Activated T-helper 1 cell treated with anti-CD3 and anti-CD28 coated beads, Interleukin-12 subunit alpha, Interleukin-12 subunit beta, Interleukin-2, Interleukin-4 antibody, amounts not matched to agents 30 ng/mL and 10 ng/mL and 1 ng/mL, durations not matched to agents 14 hours and 24 hours and 36 hours (primary cell): ENCODE results near the gene MRPL27. TPM values are rescaled to one million over a fixed set of nuclear protein-coding genes. Genes with fewer than 3 reads are reported as not detected.
A peak's percentile ranks its signal among the peaks of the same experiment; 100 is the strongest.

Source experiments
- DNase-seq: peaks from one replicate; pipeline ENCODE4 v3.0.0; 2021; ENCODE audit warnings: low spot score
- H3K27ac Mint-ChIP-seq: one replicate; pipeline ENCODE4 v1.8.0; 2021; ENCODE audit warnings: mild to moderate bottlenecking, mixed read lengths
- H3K27me3 Mint-ChIP-seq: one replicate; pipeline ENCODE4 v1.8.0; 2022; ENCODE audit warnings: mild to moderate bottlenecking, moderate library complexity, mixed read lengths; ENCODE audit not compliant: insufficient read depth
- H3K36me3 Mint-ChIP-seq: one replicate; pipeline ENCODE4 v1.8.0; 2021; ENCODE audit warnings: low read depth, mixed read lengths
- H3K4me1 Mint-ChIP-seq: one replicate; pipeline ENCODE4 v1.8.0; 2021; ENCODE audit warnings: low read depth, mixed read lengths
- H3K4me3 Mint-ChIP-seq: one replicate; pipeline ENCODE4 v1.8.0; 2021; ENCODE audit warnings: mild to moderate bottlenecking, moderate library complexity, mixed read lengths
- H3K9me3 Mint-ChIP-seq: one replicate; pipeline ENCODE4 v1.8.0; 2021; ENCODE audit warnings: mixed read lengths
- intact Hi-C: fragments of 100-400 bp; cut with micrococcal nuclease; formaldehyde crosslinking; loops from one replicate; pipeline ENCODE4 v1.15.1; 2024
- total RNA-seq: library from RNA; stranded (reverse); gene quantifications from 2 replicates; pipeline ENCODE4 v1.2.3, GENCODE V29; 2022

Gene MRPL27
- total RNA-seq, 1 donor from 2014 or later = 73.4 TPM

DNA sequence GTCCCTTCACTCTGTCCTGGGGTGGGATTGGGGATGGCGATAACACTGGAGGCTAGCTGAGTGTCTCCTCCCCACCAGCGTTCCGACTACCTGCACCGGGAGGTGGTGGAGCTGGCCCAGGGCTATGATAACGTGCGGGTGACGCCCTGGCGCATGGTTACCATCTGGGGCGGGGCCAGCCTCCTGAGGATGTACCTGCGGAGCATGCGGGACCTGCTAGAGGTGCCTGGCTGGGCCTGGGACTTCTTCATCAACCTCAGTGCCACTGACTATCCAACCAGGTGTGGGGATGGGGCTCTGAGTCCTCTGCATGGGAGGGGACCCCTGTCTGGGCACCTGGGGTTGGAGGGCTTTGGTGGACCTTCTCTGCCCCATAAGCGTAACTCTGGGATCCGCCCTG is 18.2 kb downstream of the MRPL27 start:
- H3K4me3 Mint-ChIP-seq = no peak overlapping the region
- intact Hi-C loops = no loop called here
- H3K4me1 Mint-ChIP-seq = no peaks in the 10 kb centered on the region
- H3K36me3 Mint-ChIP-seq = peaks cover 11% of the 10 kb centered on the region
- H3K27ac Mint-ChIP-seq = no peak overlapping the region
- no peaks in the 10 kb centered on the region for H3K27me3 Mint-ChIP-seq
- H3K9me3 Mint-ChIP-seq = no peaks in the 10 kb centered on the region
- DNase-seq = no peak

DNA sequence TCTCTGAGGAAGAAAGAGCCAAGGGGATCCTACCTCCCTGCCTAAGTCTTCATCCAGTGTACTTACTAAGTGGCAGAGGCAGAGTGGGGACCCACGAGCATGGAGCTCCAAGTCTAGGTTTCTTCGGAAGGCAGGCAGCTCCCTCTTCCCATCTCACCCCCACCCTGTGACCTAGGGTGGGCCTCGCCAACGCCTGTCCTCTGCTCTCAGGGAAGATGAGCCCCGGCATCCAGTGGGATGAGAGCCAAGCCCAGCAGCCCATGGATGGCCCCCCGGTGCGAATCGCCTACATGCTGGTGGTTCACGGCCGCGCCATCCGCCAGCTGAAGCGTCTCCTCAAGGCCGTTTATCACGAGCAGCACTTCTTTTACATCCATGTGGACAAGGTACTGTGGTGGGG is 18.8 kb downstream of the MRPL27 start:
- no peaks in the 10 kb centered on the region for H3K27me3 Mint-ChIP-seq
- intact Hi-C loops = no loop called here
- DNase-seq = no peak
- H3K36me3 Mint-ChIP-seq = peaks cover 9% of the 10 kb centered on the region
- H3K4me1 Mint-ChIP-seq = peaks cover under 1% of the 10 kb centered on the region
- H3K4me3 Mint-ChIP-seq = no peak overlapping the region
- H3K9me3 Mint-ChIP-seq = no peaks in the 10 kb centered on the region
- H3K27ac Mint-ChIP-seq = no peak overlapping the region

DNA sequence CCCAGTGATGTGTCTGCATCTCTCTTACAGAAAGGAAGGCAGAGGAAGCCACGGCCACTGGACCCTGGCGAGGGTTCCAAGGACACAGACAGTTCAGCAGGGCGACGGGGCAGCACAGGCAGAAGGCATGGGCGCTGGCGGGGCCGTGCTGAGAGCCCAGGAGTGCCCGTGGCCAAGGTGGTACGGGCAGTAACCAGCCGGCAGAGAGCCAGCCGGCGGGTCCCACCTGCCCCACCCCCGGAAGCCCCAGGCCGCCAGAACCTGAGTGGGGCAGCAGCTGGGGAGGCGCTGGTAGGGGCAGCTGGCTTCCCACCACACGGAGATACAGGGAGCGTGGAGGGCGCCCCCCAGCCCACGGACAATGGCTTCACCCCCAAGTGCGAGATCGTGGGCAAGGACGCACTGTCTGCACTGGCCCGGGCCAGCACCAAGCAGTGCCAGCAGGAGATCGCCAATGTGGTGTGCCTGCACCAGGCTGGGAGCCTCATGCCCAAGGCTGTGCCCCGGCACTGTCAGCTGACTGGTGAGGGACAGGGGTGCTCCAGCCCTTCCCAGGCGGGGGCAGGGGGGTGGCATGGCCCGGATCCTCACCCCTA is 19.3 kb downstream of the MRPL27 start:
- H3K27ac Mint-ChIP-seq = no peak overlapping the region
- no peak overlapping the region for H3K4me3 Mint-ChIP-seq
- no peak for DNase-seq
- H3K4me1 Mint-ChIP-seq = peaks cover 5% of the 10 kb centered on the region
- peaks cover 6% of the 10 kb centered on the region for H3K36me3 Mint-ChIP-seq
- intact Hi-C loops = no loop called here
- no peaks in the 10 kb centered on the region for H3K27me3 Mint-ChIP-seq
- H3K9me3 Mint-ChIP-seq = no peaks in the 10 kb centered on the region

DNA sequence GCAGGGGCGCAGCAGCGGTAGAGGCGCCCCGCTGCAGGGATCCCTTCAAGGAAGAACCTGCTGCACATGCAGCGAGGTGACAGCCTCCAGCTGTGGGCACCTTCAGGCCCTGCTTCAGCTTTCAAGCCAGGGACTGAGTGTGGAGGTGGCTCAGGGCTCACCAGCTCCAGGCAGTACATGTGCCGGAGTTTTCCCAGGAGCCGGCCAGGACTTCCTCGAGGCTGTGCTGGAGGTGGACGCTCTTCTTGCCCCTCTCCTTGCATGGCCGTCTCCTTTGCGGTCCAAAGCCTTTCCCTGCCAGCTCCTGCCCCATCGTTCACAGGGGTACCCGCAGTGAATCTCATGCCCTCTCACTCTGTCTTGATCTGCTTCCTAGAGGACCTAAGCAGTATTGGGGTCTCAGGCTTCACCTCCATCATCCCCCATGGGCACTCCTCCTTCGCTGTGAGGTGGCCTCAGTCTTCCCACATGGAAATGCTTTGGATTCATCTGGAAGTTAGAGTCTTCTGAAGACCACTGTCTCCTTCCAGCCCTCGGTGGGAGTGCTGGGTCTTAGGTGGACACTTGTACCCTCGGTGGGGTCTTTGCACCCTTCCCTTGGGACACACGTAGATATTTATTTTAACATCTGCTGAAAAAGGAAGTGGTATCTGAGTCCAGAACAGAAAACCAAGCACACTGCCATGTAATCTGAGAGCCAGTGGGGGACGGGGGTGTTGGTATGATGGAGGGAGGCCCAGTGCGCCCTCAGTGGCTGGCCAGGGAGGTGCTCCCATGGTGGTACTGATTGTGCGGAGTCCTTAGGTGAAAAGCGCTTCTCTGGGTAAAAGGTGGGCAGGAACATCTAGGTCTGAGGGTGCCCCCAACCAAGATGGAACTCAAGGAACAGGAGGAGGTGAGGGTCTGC is 20.0 kb downstream of the MRPL27 start:
- no peak for DNase-seq
- H3K27ac Mint-ChIP-seq = no peak overlapping the region
- H3K4me3 Mint-ChIP-seq = no peak overlapping the region
- peaks cover 12% of the 10 kb centered on the region for H3K4me1 Mint-ChIP-seq
- no peaks in the 10 kb centered on the region for H3K27me3 Mint-ChIP-seq
- H3K36me3 Mint-ChIP-seq = peaks cover 5% of the 10 kb centered on the region
- intact Hi-C loops = no loop called here
- H3K9me3 Mint-ChIP-seq = no peaks in the 10 kb centered on the region

DNA sequence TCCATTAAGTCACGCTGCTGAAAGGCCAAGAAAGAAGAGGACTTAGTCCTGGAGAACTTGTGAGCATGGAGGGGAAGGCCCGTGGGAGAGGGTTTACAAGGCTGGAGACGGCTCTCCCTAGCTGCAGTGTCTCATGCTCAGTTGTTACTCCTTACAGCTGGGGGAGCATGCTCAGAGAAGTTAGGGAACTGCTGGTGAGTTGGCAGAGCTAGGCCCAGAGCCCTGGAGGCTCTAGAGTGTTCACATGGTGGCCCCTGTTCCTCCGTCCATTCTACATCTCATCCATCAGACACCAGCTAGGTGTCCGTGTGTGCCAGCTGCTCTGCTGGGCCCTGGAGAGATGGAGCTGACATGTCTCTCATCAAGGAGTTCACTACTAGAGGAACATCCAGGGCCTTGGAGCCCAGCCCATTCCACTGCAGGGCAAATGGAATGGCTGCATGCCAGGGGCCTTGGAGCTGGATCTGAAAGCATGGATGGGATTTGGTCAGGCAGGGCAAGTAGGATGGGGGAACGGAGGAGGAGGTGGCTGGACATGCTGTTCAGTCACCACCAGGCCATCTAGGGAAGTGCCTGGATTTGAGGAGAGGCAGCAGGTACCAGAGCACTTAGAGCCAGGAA is 20.8 kb downstream of the MRPL27 start:
- no peak for DNase-seq

DNA sequence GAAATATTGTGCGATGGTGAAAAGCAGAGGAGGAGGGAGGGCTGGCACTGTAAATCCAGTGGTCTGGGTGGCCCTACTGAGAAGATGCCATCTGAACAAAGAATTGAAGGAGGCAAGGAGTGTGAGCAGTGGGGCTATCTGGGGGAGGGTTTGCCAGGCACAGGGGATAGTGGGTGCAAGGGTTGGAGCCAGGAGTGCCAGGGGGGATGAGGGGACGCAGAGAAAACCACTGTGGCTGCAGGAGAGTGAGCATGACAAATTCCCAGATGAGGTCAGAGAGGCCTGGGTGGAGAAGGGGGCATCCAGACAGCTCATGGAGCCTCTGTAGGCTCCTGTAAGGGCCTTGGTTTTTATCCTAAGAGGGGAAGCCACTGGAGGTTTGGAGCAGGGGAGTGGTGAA is 22.3 kb downstream of the MRPL27 start:
- no peak for DNase-seq
- Mint-ChIP-seq H3K4me3 (no peak overlapping the region), H3K27ac (peak overlapping the region; percentile 2), H3K4me1 (peaks cover 25% of the 10 kb centered on the region), H3K36me3 (peaks cover 5% of the 10 kb centered on the region), H3K27me3 (no peaks in the 10 kb centered on the region), H3K9me3 (no peaks in the 10 kb centered on the region)
- intact Hi-C loops = no loop called here

More for the DNA sequence above, 20.8 kb downstream of the MRPL27 start:
- no peak overlapping the region for H3K4me3 Mint-ChIP-seq
- peaks cover 18% of the 10 kb centered on the region for H3K4me1 Mint-ChIP-seq
- no peaks in the 10 kb centered on the region for H3K9me3 Mint-ChIP-seq
- H3K27ac Mint-ChIP-seq = no peak overlapping the region
- H3K36me3 Mint-ChIP-seq = peaks cover 5% of the 10 kb centered on the region
- intact Hi-C loops = no loop called here
- H3K27me3 Mint-ChIP-seq = no peaks in the 10 kb centered on the region

DNA sequence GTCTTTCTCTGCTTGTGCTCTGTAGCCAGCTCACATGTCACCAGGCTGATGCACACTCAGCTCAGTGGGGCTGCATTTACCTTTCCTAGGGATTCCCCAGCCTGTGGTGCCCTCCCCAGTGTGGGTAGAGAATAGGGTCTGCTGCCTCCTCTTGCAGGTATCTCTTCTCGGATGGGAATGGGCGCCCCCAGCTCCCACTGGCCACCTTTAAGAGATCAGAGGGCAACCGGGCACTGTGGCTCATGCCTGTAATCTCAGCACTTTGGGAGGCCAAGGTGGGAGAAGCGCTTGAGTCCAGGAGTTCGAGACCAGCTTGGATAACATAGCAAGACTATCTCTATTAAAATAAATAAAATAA is 23.8 kb downstream of the MRPL27 start:
- DNase-seq = no peak
- Mint-ChIP-seq H3K9me3 (no peaks in the 10 kb centered on the region), H3K36me3 (peaks cover 5% of the 10 kb centered on the region), H3K27ac (peak overlapping the region; percentile 12), H3K27me3 (no peaks in the 10 kb centered on the region), H3K4me1 (peaks cover 39% of the 10 kb centered on the region), H3K4me3 (peak overlapping the region; percentile 66)
- intact Hi-C loops = no loop called here

DNA sequence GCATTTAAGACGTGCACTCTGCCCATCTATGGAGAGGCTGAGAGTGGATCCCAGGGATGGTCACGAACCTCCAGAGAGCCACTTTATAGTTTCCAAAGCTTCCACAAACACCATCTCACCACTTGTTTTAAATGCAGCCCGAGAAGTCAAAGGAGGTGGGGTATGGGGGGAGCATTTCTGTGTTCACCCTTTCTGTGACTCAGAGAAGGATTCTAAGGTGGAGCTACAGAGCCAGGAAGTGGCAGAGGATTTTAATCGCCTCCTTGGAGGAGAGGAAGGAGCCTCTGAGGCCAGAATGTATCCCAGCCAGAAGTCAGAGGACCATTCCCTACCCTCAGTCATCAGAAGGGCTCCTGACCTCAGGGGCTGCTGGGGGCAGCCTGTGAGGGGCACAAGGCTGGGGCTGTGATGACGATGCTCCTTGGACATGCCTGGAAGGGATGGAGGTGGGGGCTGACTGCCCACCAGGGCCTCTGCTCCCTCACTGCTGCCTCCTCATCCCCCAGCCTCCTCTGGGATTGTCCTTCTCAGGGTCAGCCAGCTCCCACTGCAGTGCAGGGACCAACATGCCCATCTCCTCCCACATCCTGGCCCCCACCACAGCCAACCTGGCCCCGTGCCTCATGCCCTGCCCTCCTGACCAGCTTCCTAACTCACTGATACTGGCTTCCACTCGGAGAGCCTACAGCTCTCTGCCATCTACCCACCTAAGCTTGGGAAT is 24.3 kb downstream of the MRPL27 start:
- H3K4me3 Mint-ChIP-seq = peak overlapping the region; percentile 66
- intact Hi-C loops = no loop called here
- peak overlapping the region; percentile 12 for H3K27ac Mint-ChIP-seq
- no peak for DNase-seq
- H3K27me3 Mint-ChIP-seq = no peaks in the 10 kb centered on the region
- H3K4me1 Mint-ChIP-seq = peaks cover 39% of the 10 kb centered on the region
- peaks cover 5% of the 10 kb centered on the region for H3K36me3 Mint-ChIP-seq
- no peaks in the 10 kb centered on the region for H3K9me3 Mint-ChIP-seq

DNA sequence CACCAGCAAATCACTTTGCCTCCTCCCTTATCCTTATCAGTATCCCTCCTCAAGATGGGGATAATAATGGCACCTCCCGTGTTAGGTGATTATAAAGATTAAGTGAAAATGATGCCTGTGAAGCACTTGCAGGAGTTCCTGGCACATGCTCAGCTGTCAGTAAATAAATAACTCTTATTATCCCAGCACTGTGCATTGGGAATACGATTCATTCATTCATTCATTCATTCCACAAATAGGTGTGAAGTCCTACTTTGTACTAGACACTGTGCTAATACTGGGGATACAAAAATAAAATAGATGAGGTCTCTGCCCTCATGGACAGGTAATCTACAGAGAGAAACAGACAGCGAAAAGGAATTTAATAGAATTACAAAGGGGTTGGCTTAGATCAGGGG is 25.1 kb downstream of the MRPL27 start:
- no peak for DNase-seq
- Mint-ChIP-seq H3K4me1 (peaks cover 39% of the 10 kb centered on the region), H3K4me3 (peak overlapping the region; percentile 94), H3K27me3 (no peaks in the 10 kb centered on the region), H3K27ac (peak overlapping the region; percentile 68), H3K36me3 (peaks cover 5% of the 10 kb centered on the region), H3K9me3 (no peaks in the 10 kb centered on the region)
- intact Hi-C loops = no loop called here

DNA sequence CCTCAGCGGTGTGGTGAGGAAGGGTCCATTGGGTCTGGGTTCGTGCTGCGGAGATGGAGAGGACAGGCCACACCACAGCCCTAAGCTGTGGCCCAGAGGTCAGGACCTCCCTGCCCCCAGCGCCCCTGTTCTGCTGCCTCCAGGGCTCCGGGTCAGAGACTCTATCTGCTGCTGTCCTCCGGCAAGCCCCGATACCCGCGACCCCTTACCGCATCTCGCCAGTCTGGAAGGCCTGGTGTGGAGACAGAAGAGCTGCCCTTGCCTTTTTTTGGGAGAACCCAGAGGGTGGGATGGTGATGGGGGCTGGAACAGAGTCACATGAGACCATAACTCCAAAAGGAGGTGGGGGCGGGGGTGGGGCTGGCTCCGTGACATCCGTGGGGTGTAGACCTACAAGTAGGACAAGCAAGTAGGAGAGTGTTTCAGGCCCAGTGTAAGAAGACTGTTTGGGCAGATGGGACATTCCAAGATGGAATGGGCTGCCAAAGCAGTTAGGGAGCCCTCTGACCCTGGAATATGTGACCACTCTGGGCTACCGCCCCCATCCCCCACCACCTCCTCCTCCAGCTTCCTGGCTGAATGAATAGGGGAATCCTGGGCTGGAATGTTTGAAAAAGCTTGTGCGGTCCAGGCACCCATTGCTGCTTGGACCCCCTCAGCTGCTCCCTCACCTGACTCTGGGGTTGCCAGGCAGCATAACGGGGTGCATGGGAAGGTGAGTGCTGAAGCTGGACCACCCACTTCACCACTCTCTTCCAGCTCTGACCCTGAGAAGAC is 25.7 kb downstream of the MRPL27 start:
- no peak for DNase-seq
- peaks cover 39% of the 10 kb centered on the region for H3K4me1 Mint-ChIP-seq
- H3K27me3 Mint-ChIP-seq = no peaks in the 10 kb centered on the region
- H3K36me3 Mint-ChIP-seq = peaks cover 5% of the 10 kb centered on the region
- peak overlapping the region; percentile 68 for H3K27ac Mint-ChIP-seq
- intact Hi-C loops = no loop called here
- H3K4me3 Mint-ChIP-seq = peak overlapping the region; percentile 94
- no peaks in the 10 kb centered on the region for H3K9me3 Mint-ChIP-seq

DNA sequence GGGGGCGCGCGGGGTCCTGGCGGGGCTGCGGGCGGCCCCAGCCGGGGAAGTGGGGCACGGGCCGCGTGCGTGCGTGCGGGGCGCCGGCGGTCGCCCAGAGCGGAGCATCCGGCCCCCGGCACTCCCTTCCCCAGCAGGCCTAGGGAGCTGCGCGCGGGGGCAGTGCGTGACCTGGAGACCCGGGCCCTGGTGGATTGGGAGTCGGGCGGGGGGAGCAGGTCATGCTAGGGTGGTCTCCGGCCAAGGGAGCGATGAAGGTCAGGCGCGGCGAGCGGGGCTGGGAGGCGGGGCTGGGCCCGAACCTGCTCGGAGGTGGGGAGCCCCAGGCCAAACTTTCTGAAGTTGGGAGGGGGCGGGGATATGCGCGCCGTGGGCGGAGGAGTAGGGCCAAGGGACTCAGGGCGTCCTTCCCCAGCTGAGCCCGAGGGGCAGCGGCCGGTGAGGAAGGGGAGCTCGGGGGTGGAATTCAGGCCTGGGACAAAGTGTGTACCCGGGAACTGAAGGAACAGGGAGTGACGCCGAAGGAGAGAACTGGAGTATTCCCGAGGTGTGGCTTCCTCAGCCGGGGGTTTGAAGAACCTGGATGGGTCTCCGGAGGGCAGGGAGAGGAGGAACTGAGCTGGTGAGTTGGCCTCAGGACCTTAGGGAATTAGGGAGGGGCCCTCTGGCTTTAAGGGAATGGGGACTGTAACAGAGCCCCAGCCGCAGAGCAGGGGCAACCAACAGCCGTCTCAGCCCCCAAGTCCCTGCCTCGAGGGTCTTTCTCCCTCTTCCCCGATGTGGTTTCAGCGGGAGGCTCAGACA is 26.5 kb downstream of the MRPL27 start:
- peak overlapping the region; percentile 94 for H3K4me3 Mint-ChIP-seq
- H3K4me1 Mint-ChIP-seq = peaks cover 39% of the 10 kb centered on the region
- peaks cover under 1% of the 10 kb centered on the region for H3K36me3 Mint-ChIP-seq
- DNase-seq = peak; percentile 41
- H3K27me3 Mint-ChIP-seq = peaks cover 2% of the 10 kb centered on the region
- no peaks in the 10 kb centered on the region for H3K9me3 Mint-ChIP-seq
- H3K27ac Mint-ChIP-seq = peak overlapping the region; percentile 78
- intact Hi-C loops = loop anchor here (1.0 kb wide), 2 partner anchors 51 to 146 kb away; partner anchors contain the start of gene LRRC59
